ENCODE measurements around the gene RP9.

GRCh38 chr7:33130184-33130583, 21.0 kb upstream of the RP9 start:
- TF ChIP-seq CTCF (conservative IDR thresholded peaks at IDR 0.05; ENCODE audit: low read depth, low read length) (no peak), RFX5 (IDR thresholded peaks at IDR 0.05; ENCODE audit: low read depth, low read length) (no peak), CEBPB (IDR thresholded peaks at IDR 0.05; ENCODE audit: low read depth, low read length) (no peak), POLR2A (IDR thresholded peaks at IDR 0.05; ENCODE audit: low read depth, low read length) (no peak), MXI1 (IDR thresholded peaks at IDR 0.05; ENCODE audit: borderline replicate concordance, low read depth, low read length) (no peak), CHD1 (IDR thresholded peaks at IDR 0.05; ENCODE audit: low read depth, low read length) (no peak), RAD21 (IDR thresholded peaks at IDR 0.05; ENCODE audit: low read length) (no peak), RCOR1 (IDR thresholded peaks at IDR 0.05; ENCODE audit: insufficient replicate concordance, low read length) (no peak), USF2 (IDR thresholded peaks at IDR 0.05; ENCODE audit: low read depth, low read length) (no peak), MAZ (IDR thresholded peaks at IDR 0.05; ENCODE audit: borderline replicate concordance, low read depth, low read length) (no peak)
